HCT116 (cell line): ENCODE results near the gene RTN4RL1.

Source experiments
- CTCF ChIP-seq, 3 experiments: fragments of 200-600 bp in 1 of 3; sonication (generic) in 1 of 3; IDR thresholded peaks in 2 of 3; conservative IDR thresholded peaks in 1 of 3; 2 replicates each; pipeline ENCODE4 v1.5.1; 2012 to 2017; ENCODE audit warnings: low read depth in 2 of 3, low read length in 2 of 3, antibody characterized with exemption in 1 of 3, borderline replicate concordance in 1 of 3, control low read depth in 1 of 3, mild to moderate bottlenecking in 1 of 3, mixed read lengths in 1 of 3, mixed run types in 1 of 3, moderate library complexity in 1 of 3; ENCODE audit not compliant: insufficient read depth in 1 of 3
- EZH2 ChIP-seq: fragments of 200-600 bp; sonication (generic); IDR thresholded peaks from 2 replicates; pipeline ENCODE4 v1.6.1; 2017; ENCODE audit warnings: antibody characterized with exemption, mixed run types
- EZH2phosphoT487 ChIP-seq: fragments of 200-600 bp; IDR thresholded peaks from 2 replicates; pipeline ENCODE4 v1.6.1; 2018; ENCODE audit warnings: antibody characterized with exemption, borderline replicate concordance
- POLR2A ChIP-seq: IDR thresholded peaks from 2 replicates; pipeline ENCODE4 v1.7.0; 2011; ENCODE audit warnings: borderline replicate concordance; ENCODE audit not compliant: insufficient read depth, insufficient read length; ENCODE audit errors: extremely low read depth

GRCh38 chr17:1965556-1966273, 59.4 kb downstream of the RTN4RL1 start:
- TF ChIP-seq CTCF (IDR thresholded peaks at IDR 0.05 in 2 of 3, conservative IDR thresholded peaks at IDR 0.05 in 1 of 3; ENCODE audit: borderline replicate concordance in 1 of 3, insufficient read depth in 1 of 3, low read depth in 2 of 3, low read length in 2 of 3), result no peak
- TF ChIP-seq POLR2A, result no peak
- TF ChIP-seq EZH2, result no peak
- no peak for TF ChIP-seq EZH2phosphoT487
